Transverse colon (tissue), 4 donors: Measurements from ENCODE around the gene FAM83E. TPM values are rescaled to one million over a fixed set of nuclear protein-coding genes. Genes with fewer than 3 reads are reported as not detected.

Source experiments
- DNase-seq: peaks from one replicate; pipeline ENCODE4 v3.0.0-alpha.2; 2019
- H3K27ac ChIP-seq, 4 donors: fragments of 200-600 bp; sonication (generic); 2 replicates each; pipeline ENCODE4 v1.5.1; 2016 to 2018; ENCODE audit warnings: inconsistent platforms in 4 of 4
- H3K27me3 ChIP-seq: fragments of 200-600 bp; sonication (generic); 2 replicates; pipeline ENCODE4 v1.5.1; 2017; ENCODE audit warnings: inconsistent platforms
- H3K36me3 ChIP-seq, 4 donors: fragments of 200-600 bp; sonication (generic); 2 replicates each; pipeline ENCODE4 v1.5.1; 2017 to 2019; ENCODE audit warnings: inconsistent platforms in 4 of 4
- H3K4me1 ChIP-seq, 4 donors: fragments of 200-600 bp; sonication (generic); 2 replicates each; pipeline ENCODE4 v1.5.1; 2017 to 2020; ENCODE audit warnings: inconsistent platforms in 4 of 4
- H3K4me3 ChIP-seq, 4 donors: fragments of 200-600 bp; sonication (generic); 1 replicate in 1 of 4; 2 replicates in 3 of 4; pipeline versions ENCODE4 v1.5.1 to v1.6.1; 2017 to 2019; ENCODE audit warnings: inconsistent platforms in 4 of 4
- H3K9me3 ChIP-seq, 2 donors: fragments of 200-600 bp; sonication (generic); 2 replicates each; pipeline ENCODE4 v1.5.1; 2017 to 2019; ENCODE audit warnings: inconsistent platforms in 2 of 2
- EP300 ChIP-seq: sonication (generic); formaldehyde crosslinking; IDR thresholded peaks from one replicate; pipeline ENCODE4 v1.6.1; 2017; ENCODE audit warnings: antibody characterized with exemption, low read depth
- POLR2A ChIP-seq: fragments of 450-650 bp; IDR thresholded peaks from one replicate; pipeline ENCODE4 v1.6.1; 2016; ENCODE audit warnings: antibody characterized with exemption, mild to moderate bottlenecking, moderate library complexity
- POLR2AphosphoS5 ChIP-seq, 3 donors: sonication (generic); formaldehyde crosslinking; IDR thresholded peaks; one replicate each; pipeline ENCODE4 v1.6.1; 2016; ENCODE audit warnings: antibody characterized with exemption in 3 of 3
- WGBS, 2 donors: methylation state at CpG; one replicate each; pipeline ENCODE4 v1.1.5; 2018; ENCODE audit warnings: low coverage in 1 of 2; 5-methylcytosine and 5-hydroxymethylcytosine counted together
- in situ Hi-C, 4 donors: fragments of 200-750 bp; cut with MboI; loops; one replicate each; pipeline versions ENCODE4 v1.15.0 to v1.15.1; 2017; ENCODE audit warnings: low sequenced_read_pairs in 3 of 4, low pct_ligation_motif_present in 1 of 4, low pct_unique_long_range_greater_than_20kb in 1 of 4
- intact Hi-C: fragments of 100-400 bp; cut with DNase I; formaldehyde crosslinking; loops from one replicate; pipeline ENCODE4 v1.15.1; 2023; ENCODE audit warnings: low total_unique reads
- total RNA-seq, 4 donors: library from RNA; depleted of rRNA; stranded (reverse); fragments of >200 nt; gene quantifications; one replicate each; pipeline ENCODE4 v1.1.0, GENCODE V29; 2016
- TF ChIP-seq, protein P1 (sequence below), 5 experiments: fragments of 200-600 bp in 3 of 5; fragments of 450-650 bp in 2 of 5; sonication (generic) in 3 of 5; IDR thresholded peaks; 1 replicate in 2 of 5; 2 replicates in 3 of 5; pipeline ENCODE4 v1.5.1; 2016 to 2017; ENCODE audit warnings: antibody characterized with exemption in 5 of 5, inconsistent platforms in 3 of 5, mild to moderate bottlenecking in 2 of 5, moderate library complexity in 1 of 5

FAM83E gene
- total RNA-seq: 100 to 1,000 TPM in 3 of 4 donors, 10 to 100 TPM in 1; 97.0 to 746 (median 203) TPM

- in situ Hi-C loops: no loop called here
- no peaks in the 10 kb centered on the region for H3K27me3 ChIP-seq
- TF ChIP-seq, protein P1, sequence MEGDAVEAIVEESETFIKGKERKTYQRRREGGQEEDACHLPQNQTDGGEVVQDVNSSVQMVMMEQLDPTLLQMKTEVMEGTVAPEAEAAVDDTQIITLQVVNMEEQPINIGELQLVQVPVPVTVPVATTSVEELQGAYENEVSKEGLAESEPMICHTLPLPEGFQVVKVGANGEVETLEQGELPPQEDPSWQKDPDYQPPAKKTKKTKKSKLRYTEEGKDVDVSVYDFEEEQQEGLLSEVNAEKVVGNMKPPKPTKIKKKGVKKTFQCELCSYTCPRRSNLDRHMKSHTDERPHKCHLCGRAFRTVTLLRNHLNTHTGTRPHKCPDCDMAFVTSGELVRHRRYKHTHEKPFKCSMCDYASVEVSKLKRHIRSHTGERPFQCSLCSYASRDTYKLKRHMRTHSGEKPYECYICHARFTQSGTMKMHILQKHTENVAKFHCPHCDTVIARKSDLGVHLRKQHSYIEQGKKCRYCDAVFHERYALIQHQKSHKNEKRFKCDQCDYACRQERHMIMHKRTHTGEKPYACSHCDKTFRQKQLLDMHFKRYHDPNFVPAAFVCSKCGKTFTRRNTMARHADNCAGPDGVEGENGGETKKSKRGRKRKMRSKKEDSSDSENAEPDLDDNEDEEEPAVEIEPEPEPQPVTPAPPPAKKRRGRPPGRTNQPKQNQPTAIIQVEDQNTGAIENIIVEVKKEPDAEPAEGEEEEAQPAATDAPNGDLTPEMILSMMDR (IDR thresholded peaks at IDR 0.05): peak in 2 of 5 experiments; percentile 14 to 44
- TF ChIP-seq EP300: peak; percentile 69
- TF ChIP-seq POLR2A: peak; percentile 91
- TF ChIP-seq POLR2AphosphoS5 (IDR thresholded peaks at IDR 0.05): peak; percentile 37 to 93 (median 81)
- H3K4me1 ChIP-seq: peaks cover 24 to 43% (median 42%) of the 10 kb centered on the region in 4 donors
- intact Hi-C loops: no loop called here
- peak; percentile 96 for DNase-seq
- H3K36me3 ChIP-seq: peaks cover 0 to 19% (median 6%) of the 10 kb centered on the region in 4 donors
- no peaks in the 10 kb centered on the region for H3K9me3 ChIP-seq
- peak within 1 kb of the TSS in 3 of 4 donors; percentile 33 to 50 (median 36) for H3K4me3 ChIP-seq
- 58% methylated on average over 24 of the region's 31 CpGs; no CpG with 5 or more reads in 1 of the 2 donors for WGBS, 2 donors
- H3K27ac ChIP-seq: peak within 1 kb of the TSS; percentile 90 to 97 (median 94)
These were observed at the start of gene FAM83E for GRCh38 chr19:48614436-48615230. FAM83E (minus strand) TSS chr19:48615076; CDS start chr19:48613372, 1,704 bp downstream.

DNA sequence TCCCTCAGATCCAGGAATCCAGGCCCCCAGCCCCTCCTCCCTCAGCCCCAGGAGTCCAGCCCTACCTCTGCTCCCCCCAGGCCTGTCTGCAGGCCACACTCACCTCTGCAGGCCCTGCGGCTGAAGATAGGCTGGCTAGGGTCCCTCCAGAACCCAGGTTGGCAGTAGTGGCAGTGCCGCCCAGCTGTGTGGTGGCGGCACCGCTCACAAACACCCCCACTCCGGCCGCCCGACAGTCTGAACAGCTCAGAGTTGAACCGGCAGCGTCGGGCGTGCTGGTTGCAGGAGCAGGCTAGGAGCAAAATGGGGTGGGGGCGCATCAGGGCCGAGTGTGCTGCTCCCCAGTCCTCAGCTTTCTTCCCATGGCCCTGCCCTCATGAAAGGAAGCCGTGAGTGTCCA lies 49.6 kb upstream of the FAM83E start:
- no peak overlapping the region for H3K27ac ChIP-seq
- no peak for DNase-seq
- in situ Hi-C loops: no loop called here
- TF ChIP-seq EP300 (no peak), POLR2A (no peak), POLR2AphosphoS5 (IDR thresholded peaks at IDR 0.05) (no peak)
- TF ChIP-seq, protein P1 (IDR thresholded peaks at IDR 0.05): no peak
- H3K36me3 ChIP-seq: no peaks in the 10 kb centered on the region
- no peaks in the 10 kb centered on the region for H3K27me3 ChIP-seq
- peaks cover 0 to 10% (median 4%) of the 10 kb centered on the region in 4 donors for H3K4me1 ChIP-seq
- H3K4me3 ChIP-seq: no peak overlapping the region
- intact Hi-C loops: loop anchor here (5.0 kb wide), 1 partner anchor 508 kb away; no protein-coding TSS in a partner anchor
- H3K9me3 ChIP-seq: no peaks in the 10 kb centered on the region
- WGBS, 2 donors: 88% methylated on average over 14 of the region's 14 CpGs; no CpG with 5 or more reads in 1 of the 2 donors

DNA sequence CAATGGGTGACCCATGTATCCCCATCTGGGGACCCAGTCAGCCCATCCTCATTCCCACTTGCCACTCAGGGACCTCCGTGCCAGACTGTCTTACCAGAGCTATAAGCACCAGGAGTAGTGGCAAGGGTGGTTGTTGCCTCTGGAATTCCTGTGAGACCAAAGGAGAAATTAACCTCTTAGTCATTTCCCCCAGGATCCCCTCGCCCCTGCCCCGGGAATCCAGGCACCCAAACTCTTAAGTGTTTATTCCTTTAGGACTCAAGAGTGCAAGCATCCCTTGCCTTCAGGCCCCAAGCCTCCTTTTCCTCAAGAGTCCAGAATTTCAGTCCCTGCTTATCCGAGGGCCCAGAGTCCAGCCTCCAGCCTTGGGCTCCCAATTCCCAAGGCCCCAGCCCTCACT lies 48.8 kb upstream of the FAM83E start:
- DNase-seq: no peak
- no peaks in the 10 kb centered on the region for H3K27me3 ChIP-seq
- in situ Hi-C loops: no loop called here
- peaks cover 0 to 10% (median 4%) of the 10 kb centered on the region in 4 donors for H3K4me1 ChIP-seq
- H3K27ac ChIP-seq: no peak overlapping the region
- 98% methylated on average over 4 of the region's 4 CpGs; no CpG with 5 or more reads in 1 of the 2 donors for WGBS, 2 donors
- TF ChIP-seq EP300 (no peak), POLR2AphosphoS5 (IDR thresholded peaks at IDR 0.05) (no peak), POLR2A (no peak)
- TF ChIP-seq, protein P1 (IDR thresholded peaks at IDR 0.05): no peak
- no peak overlapping the region for H3K4me3 ChIP-seq
- H3K9me3 ChIP-seq: no peaks in the 10 kb centered on the region
- intact Hi-C loops: loop anchor here (5.0 kb wide), 1 partner anchor 509 kb away; no protein-coding TSS in a partner anchor
- no peaks in the 10 kb centered on the region for H3K36me3 ChIP-seq

DNA sequence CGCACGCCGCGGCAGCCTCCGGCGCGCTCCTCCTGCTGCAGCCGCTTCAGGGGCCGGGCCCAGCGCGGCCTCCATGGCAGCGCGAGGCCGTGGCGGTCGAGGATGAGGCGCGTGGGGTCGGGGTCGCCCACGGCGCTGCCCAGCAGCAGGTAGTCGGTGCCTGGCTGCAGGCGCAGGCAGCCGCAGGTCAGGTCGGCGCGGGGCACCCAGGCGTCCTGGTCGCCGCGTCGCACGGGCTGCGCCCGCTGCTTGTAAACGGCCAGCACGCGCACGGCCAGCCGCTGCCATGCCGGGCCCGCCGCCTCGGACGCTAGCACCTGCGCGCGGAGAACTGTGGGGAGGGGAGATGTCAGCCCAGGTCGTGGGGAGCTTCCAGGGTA lies 46.8 kb upstream of the FAM83E start:
- no peak for TF ChIP-seq EP300
- no peak for TF ChIP-seq POLR2AphosphoS5 (IDR thresholded peaks at IDR 0.05)
- no peak for DNase-seq
- H3K36me3 ChIP-seq: no peaks in the 10 kb centered on the region
- no peak overlapping the region for H3K4me3 ChIP-seq
- in situ Hi-C loops: no loop called here
- peaks cover 0 to 10% (median 4%) of the 10 kb centered on the region in 4 donors for H3K4me1 ChIP-seq
- 94% methylated on average over 50 of the region's 50 CpGs; no CpG with 5 or more reads in 1 of the 2 donors for WGBS, 2 donors
- intact Hi-C loops: loop anchor here (5.0 kb wide), 1 partner anchor 511 kb away; no protein-coding TSS in a partner anchor
- no peaks in the 10 kb centered on the region for H3K27me3 ChIP-seq
- no peaks in the 10 kb centered on the region for H3K9me3 ChIP-seq
- no peak overlapping the region for H3K27ac ChIP-seq
